Hindlimb muscle (tissue), 1 donor: ENCODE results near the gene IGSF23. TPM values are rescaled to one million over a fixed set of nuclear protein-coding genes. Genes with fewer than 3 reads are reported as not detected.
"Not testable (repeated sequence)": the region's sequence is repeated elsewhere in the genome, so short reads cannot be mapped to it uniquely, and the experiment has no call there.

ENCODE experiments used
- DNase-seq: peaks from one replicate; pipeline ENCODE4 v3.0.0-alpha.2; 2013
- polyA plus RNA-seq: library from polyadenylated mRNA; unstranded; fragments of 120-200 nt; gene quantifications from one replicate; pipeline ENCODE4 v1.2.1, GENCODE V29; 2013; ENCODE audit not compliant: insufficient read length

Gene IGSF23
- polyA plus RNA-seq, 1 donor, result not detected

DNA sequence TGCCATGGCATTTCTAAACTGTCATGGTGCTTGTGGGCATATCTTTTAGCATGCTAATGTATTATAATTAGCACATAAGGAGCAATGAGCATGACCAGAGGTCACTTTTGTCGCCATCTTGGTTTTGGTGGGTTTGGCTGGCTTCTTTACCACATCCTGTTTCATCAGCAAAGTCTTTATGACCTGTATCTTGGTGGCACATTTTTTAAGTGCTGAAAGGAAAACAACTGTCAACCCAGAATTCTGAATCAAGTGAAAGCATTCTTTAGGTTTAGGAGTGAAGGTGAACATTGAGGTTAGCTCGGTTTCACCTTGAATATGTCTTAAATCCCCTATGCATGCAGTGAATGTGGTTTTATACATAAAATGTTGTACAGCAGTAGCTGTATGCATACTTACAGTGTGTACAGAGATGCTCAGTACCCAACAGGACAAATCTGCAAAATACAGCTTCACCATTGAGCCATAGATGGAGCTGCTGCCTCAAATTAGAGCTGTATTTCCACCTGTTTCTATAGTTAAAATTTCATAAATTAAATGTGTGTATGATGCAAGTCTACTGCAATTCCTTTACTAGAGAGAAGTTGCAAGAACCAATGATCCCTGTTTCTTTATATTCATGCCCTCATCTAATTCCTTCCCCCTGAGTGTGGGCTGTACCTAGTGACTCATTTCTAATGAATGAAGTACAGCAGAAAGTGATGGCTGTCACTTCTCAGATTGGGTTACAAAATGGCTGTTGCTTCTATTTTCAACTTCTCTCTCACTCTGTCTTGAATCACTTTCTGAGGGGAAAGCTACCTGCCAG is 25.2 kb upstream of the IGSF23 start:
- no peak for DNase-seq

DNA sequence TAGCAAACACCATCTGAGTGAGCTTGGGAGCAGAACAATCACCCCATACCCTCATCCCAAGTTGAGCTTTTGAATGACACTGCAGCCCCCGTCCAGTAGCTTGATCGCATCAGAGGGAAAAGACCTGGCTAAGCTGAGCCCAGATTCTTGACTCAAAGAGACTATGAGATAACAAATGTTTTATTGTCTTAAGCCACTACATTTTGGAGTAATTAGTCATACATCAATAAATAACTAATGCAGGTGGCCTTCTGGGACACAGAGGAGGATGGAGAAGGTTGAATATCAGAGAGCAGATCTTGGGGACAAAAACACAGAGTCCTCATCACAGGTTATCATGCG is 24.6 kb upstream of the IGSF23 start:
- no peak for DNase-seq

DNA sequence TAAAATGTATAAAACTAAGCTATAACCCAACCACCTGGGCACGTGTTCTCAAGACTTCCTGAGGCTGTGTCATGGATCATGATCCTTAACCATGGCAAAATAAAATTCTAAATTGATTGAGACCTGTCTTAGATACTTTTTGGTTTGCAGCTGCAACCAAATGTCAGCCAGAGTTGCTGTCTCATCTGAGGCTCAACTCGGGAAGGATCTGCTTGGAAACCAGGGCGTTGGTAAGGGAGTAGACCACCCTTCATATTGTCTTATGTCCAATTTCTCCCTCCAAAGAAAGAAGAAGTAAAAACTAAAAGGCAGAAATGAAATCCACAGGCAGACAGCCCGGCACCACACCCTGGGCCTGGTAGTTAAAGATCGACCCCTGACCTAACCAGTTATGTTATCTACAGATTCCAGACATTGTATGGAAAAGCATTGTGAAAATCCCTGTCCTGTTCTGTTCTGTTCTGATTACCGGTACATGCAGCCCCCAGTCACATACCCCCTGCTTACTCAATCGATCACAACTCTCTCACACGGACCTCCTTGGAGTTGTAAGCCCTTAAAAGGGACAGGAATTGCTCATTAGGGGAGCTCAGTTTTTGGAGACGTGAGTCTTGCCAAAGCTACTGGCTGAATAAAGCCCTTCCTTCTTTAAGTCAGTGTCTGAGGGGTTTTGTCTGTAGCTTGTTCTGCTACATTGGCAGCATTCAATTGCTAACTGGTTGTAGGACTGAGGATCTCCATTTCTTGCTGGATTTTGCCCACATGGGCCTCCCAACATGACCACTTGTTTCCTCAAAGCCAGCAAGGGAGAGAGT is 22.9 kb upstream of the IGSF23 start:
- DNase-seq, result no peak

GRCh38 chr19:44591340-44591993 is 21.9 kb upstream of the IGSF23 start:
- DNase-seq, result not testable (repeated sequence)

- no peak for DNase-seq
These were observed 20.9 kb upstream of the IGSF23 start for GRCh38 chr19:44592451-44592890.

DNA sequence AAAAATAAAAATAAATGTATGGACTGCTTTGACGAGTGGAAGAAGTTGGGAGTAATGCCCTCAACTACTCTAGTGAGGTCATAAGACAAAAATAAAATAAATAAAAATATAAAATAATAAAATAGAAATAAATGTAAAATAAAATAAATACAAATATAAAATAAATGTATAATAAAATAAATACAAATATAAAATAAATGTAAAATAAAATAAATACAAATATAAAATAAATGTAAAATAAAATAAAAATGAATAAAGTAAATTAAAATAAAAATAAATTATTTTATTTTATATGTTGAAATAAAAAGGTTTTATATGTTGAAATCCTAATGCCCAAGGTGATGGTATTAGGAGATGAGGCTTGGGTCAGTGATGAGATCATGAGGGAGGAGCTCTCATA is 20.1 kb upstream of the IGSF23 start:
- DNase-seq, result no peak

- DNase-seq, result not testable (repeated sequence)
These were observed 19.5 kb upstream of the IGSF23 start for GRCh38 chr19:44593866-44594266.

- no peak for DNase-seq
These were observed 16.8 kb upstream of the IGSF23 start for GRCh38 chr19:44596428-44597130.

DNA sequence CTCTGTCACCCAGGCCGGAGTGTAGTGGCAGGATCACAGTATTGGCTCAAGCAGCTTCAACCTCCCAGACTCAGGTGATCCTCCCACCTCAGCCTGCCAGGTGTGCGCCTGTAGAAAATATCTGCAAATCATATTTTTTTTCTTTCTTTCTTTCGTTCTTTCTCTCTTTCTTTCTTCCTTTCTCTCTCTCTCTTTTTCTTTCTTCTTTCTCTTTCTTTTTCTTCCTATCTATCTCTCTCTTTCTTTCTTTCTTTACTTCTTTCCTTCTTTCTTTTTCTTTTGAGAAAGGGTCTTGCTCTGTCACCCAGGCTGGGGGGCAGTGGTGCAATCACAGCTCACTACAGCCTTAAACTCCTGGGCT is 16.3 kb upstream of the IGSF23 start:
- no peak for DNase-seq

GRCh38 chr19:44598355-44598754 is 15.0 kb upstream of the IGSF23 start:
- no peak for DNase-seq

DNA sequence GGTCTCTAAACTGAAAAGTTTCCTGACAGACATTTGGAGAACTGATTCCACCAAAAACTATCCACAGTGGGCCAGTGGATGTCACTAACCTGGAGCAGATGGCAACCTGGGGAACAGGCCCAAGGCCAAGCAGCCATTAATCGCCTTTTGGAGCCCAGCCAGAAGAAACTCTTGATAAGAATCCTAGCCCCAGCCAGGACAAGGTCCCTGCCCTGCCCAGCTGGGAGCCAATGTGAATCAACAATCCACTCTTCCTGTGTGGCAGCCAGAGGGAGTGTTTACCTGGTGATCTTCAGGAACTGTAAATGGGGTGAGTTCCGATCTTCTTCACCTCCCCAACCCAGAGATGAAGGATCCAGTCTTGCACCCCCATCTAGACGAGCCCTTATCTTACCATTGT is 14.5 kb upstream of the IGSF23 start:
- no peak for DNase-seq

DNA sequence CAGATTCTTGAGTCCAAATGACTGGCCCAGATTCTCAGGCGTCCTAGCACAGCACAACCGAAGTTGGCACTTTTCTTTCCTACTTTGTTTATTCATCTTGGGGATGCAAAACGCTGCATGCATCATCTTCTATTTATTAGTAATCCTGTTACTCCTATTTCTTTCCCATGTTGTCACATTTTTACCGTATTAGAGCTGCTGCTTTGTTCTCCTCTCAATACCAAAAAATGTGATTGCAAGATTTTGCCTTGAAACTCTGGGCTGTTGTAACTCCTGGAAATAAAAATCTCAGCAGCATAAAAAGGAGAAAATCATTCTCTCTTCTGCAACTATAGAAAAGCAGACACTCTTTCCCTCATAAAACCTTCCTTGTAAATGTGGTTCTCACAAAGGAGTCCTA is 12.9 kb upstream of the IGSF23 start:
- DNase-seq, result no peak

DNA sequence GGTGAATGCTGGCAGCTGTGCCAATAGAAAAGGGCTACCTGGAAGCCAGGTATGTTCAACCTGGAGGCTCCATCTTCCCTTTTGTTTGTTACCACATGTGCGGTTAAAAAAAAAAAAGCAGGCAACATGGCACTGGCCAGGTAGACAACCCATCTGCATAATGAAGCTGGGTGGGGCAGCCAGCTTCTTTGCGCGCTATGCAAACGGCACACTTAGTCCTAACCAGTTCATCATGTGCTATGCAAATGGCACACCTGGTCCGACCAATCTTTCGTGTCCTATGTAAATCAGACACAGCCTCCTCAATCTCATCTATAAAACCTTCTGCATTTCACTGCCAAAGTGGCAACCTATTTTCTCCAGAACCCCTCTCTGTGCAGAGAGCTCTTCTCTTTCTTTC is 11.3 kb upstream of the IGSF23 start:
- DNase-seq, result no peak

- DNase-seq, result no peak
These were observed 10.0 kb upstream of the IGSF23 start for GRCh38 chr19:44603201-44603945.

- DNase-seq, result no peak
These were observed 9.1 kb upstream of the IGSF23 start for GRCh38 chr19:44604241-44604640.

- no peak for DNase-seq
These were observed 7.8 kb upstream of the IGSF23 start for GRCh38 chr19:44605547-44605946.

- no peak for DNase-seq
These were observed 6.3 kb upstream of the IGSF23 start for GRCh38 chr19:44607049-44607448.

DNA sequence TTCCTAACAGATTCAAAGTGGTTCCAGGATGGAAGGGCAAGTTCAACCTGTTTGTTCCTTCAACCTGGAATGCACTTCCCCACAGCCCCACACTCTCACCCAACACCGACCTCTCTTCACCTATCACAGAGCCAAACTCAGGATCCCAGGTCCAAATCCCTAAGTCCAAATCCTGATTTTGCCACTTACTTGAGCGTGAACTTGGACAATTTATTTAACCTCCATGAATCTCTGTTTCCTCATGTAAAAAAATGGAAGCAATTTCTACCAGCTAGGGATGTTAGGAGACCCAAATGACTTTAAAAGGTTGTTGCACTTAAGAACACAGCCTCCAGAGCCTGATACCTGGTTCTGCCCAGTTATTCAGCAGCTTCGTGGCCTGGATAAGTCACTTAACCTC is 5.4 kb upstream of the IGSF23 start:
- no peak for DNase-seq

DNA sequence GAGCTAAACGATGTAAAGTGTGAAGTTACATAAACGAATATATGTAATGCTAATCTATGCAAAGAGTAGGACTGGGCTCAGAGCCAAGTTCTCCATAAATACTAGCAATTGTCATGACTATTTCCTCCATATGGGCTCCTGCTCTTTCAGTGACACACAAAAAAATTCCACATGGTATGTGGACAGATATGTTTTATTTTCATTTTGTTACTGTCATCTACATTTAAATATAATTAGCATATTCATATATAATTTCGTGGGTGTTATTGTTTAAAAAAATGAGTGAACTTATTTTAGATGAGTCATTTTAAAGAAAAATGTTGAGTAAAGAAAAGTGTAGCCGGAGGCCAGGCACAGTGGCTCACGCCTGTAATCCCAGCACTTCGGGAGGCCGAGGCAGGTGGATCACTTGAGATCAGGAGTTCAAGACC is 5.0 kb upstream of the IGSF23 start:
- DNase-seq, result no peak

- no peak for DNase-seq
These were observed 4.1 kb upstream of the IGSF23 start for GRCh38 chr19:44609219-44609618.

DNA sequence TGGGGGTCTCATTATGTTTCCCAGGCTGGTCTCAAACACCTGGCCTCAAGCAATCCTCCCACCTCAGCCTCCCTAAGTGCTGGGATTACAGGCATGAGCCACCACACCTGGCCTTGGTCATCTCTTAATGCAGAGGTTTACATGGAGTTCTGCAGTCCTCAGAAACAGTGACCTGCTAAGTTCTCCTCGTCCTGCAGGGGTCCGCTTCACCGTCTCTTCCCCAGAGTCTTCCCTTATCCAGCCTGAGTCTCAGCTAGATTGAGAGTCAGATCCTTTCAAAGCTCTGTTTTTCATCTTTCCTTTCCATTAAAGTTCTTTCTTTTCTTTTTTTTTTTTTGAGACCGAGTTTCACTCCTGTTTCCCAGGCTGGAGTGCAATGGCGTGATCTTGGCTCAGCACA is 2.9 kb upstream of the IGSF23 start:
- not testable (repeated sequence) for DNase-seq

DNA sequence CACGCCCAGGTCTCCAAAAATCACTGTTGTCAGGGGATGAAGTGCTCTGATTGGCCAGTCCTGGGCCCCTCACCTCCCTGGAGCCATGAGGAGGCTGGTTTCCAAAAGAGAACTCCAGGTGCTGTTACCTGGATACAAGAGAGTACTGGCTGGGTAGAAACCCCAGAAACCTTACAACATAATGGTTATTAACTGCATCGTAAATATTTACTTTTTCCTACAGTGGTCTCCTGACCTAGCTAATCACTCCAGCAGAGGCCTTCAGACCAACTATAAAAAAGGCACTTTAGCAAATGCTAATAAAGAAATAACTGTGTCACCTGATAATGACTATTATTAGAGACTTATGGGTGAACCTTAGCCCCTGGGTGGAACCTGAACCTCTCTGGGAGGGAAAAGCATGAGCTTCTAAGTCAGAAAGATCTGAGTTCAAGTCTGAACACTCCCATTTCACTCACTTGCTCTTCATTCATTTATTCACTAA is 1.5 kb upstream of the IGSF23 start:
- no peak for DNase-seq
